A673 (cell line): Measurements from ENCODE around the gene THSD7B.

ENCODE experiments used
- CTCF ChIP-seq: fragments of 300-800, 200-600 bp; sonication (generic); conservative IDR thresholded peaks from 2 replicates; pipeline ENCODE4 v1.5.1; 2017; ENCODE audit warnings: low read depth, mild to moderate bottlenecking, antibody characterized with exemption, low read length, moderate library complexity, mixed read lengths
- EZH2 ChIP-seq: fragments of 200-600 bp; sonication (generic); IDR thresholded peaks from 2 replicates; pipeline ENCODE4 v1.6.1; 2017; ENCODE audit warnings: borderline replicate concordance, low read depth, mild to moderate bottlenecking, mixed read lengths, antibody characterized with exemption, low read length; ENCODE audit not compliant: poor library complexity, severe bottlenecking

DNA sequence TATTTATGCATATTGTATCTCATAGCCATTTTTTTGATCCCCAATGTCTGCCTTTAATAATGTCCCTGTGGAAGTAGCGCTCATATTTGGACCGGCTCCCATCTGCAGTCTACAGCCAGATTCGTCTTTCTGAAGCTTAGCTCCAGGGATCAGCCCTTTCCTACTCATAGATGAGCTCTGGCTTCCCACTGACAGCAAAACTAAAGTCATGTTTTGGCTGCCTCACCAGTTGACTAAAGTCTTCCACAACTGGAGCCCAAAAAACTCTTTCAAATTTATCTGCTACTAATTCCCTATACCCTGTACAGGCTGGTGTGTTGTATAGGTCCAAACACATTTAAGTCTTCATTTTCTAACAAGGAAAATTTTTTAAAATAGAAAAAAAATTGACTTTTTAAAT, 904.8 kb downstream of the THSD7B start:
- TF ChIP-seq CTCF (no peak), EZH2 (no peak)
